Calu3 (cell line): ENCODE measurements around the gene HNRNPF. TPM values are rescaled to one million over a fixed set of nuclear protein-coding genes. Genes with fewer than 3 reads are reported as not detected.

Experiments
- BruUV-seq: library from RNA; stranded (reverse); fragments of 400-500 nt; replicated peaks from 2 replicates; lab custom pipeline; 2021; lab: Mats Ljungman, UMichigan
- CTCF ChIA-PET: fragments of 300-600 bp; sonication (Branson Sonifier 250); formaldehyde crosslinking; loops from one replicate; lab custom pipeline; 2022; ENCODE audit warnings: antibody characterized with exemption; lab: Charles Lee
- DNase-seq: peaks from one replicate; pipeline ENCODE4 v3.0.0; 2022
- H3K27ac Mint-ChIP-seq: one replicate; pipeline ENCODE4 v1.8.0; 2022; ENCODE audit warnings: mixed read lengths; ENCODE audit not compliant: unreplicated experiment
- H3K27me3 Mint-ChIP-seq: one replicate; pipeline ENCODE4 v1.8.0; 2022; ENCODE audit warnings: mixed read lengths; ENCODE audit not compliant: unreplicated experiment
- H3K36me3 Mint-ChIP-seq: one replicate; pipeline ENCODE4 v1.8.0; 2022; ENCODE audit warnings: mild to moderate bottlenecking, moderate library complexity, mixed read lengths; ENCODE audit not compliant: insufficient read depth, unreplicated experiment
- H3K4me1 Mint-ChIP-seq: one replicate; pipeline ENCODE4 v1.8.0; 2022; ENCODE audit warnings: mild to moderate bottlenecking, low read depth, mixed read lengths; ENCODE audit not compliant: unreplicated experiment
- H3K4me3 Mint-ChIP-seq: one replicate; pipeline ENCODE4 v1.8.0; 2022; ENCODE audit warnings: mild to moderate bottlenecking, low read depth, moderate library complexity, mixed read lengths; ENCODE audit not compliant: unreplicated experiment
- H3K9me3 Mint-ChIP-seq: one replicate; pipeline ENCODE4 v1.8.0; 2022; ENCODE audit warnings: low read depth, mixed read lengths; ENCODE audit not compliant: unreplicated experiment
- CTCF ChIP-seq: fragments of 200-600 bp; IDR thresholded peaks from one replicate; pipeline ENCODE4 v1.8.0; 2022; ENCODE audit warnings: antibody characterized with exemption; ENCODE audit not compliant: unreplicated experiment
- intact Hi-C: fragments of 100-400 bp; cut with micrococcal nuclease; formaldehyde crosslinking; loops from one replicate; pipeline ENCODE4 v1.10.0; 2022; ENCODE audit not compliant: unreplicated experiment
- total RNA-seq: library from RNA; stranded (reverse); gene quantifications from 2 replicates; pipeline ENCODE4 v1.2.3, GENCODE V29; 2022

Gene HNRNPF
- total RNA-seq, 1 experiment from 2014 or later, result 256 TPM

GRCh38 chr10:43410345-43410744, 1.4 kb upstream of the HNRNPF start:
- Mint-ChIP-seq H3K4me3 (peak overlapping the region; percentile 76), H3K27ac (peak overlapping the region; percentile 86), H3K36me3 (peaks cover 56% of the 10 kb centered on the region), H3K27me3 (no peaks in the 10 kb centered on the region), H3K9me3 (no peaks in the 10 kb centered on the region), H3K4me1 (peaks cover 10% of the 10 kb centered on the region)
- CTCF ChIA-PET, result no interaction called here
- DNase-seq, result no peak
- intact Hi-C loops, result no loop called here
- TF ChIP-seq CTCF, result no peak
- BruUV-seq, result no TSS peak

- BruUV-seq, result TSS peak; percentile 72
- no peaks in the 10 kb centered on the region for H3K27me3 Mint-ChIP-seq
- peak overlapping the region; percentile 86 for H3K27ac Mint-ChIP-seq
- no peaks in the 10 kb centered on the region for H3K9me3 Mint-ChIP-seq
- TF ChIP-seq CTCF, result no peak
- peak; percentile 40 for DNase-seq
- CTCF ChIA-PET, result interaction anchor here (0.6 to 1.5 kb wide), 4 partner anchors 11 to 636 kb away, joined by 3 to 4 read pairs (median 4); no protein-coding TSS in a partner anchor
- intact Hi-C loops, result no loop called here
- peak overlapping the region; percentile 76 for H3K4me3 Mint-ChIP-seq
- peaks cover 15% of the 10 kb centered on the region for H3K4me1 Mint-ChIP-seq
- H3K36me3 Mint-ChIP-seq, result peaks cover 64% of the 10 kb centered on the region
These were observed 561 bp upstream of the HNRNPF start for GRCh38 chr10:43409385-43410109.

- CTCF ChIA-PET, result no interaction called here
- TF ChIP-seq CTCF, result no peak
- no peak for DNase-seq
- peak overlapping the region; percentile 76 for H3K4me3 Mint-ChIP-seq
- no peaks in the 10 kb centered on the region for H3K9me3 Mint-ChIP-seq
- BruUV-seq, result no TSS peak
- peaks cover 76% of the 10 kb centered on the region for H3K36me3 Mint-ChIP-seq
- H3K27me3 Mint-ChIP-seq, result no peaks in the 10 kb centered on the region
- H3K4me1 Mint-ChIP-seq, result peaks cover 26% of the 10 kb centered on the region
- H3K27ac Mint-ChIP-seq, result peak overlapping the region; percentile 86
- intact Hi-C loops, result no loop called here
These were observed 666 bp downstream of the HNRNPF start for GRCh38 chr10:43408331-43408709.

- H3K9me3 Mint-ChIP-seq, result no peaks in the 10 kb centered on the region
- peak; percentile 90 for DNase-seq
- H3K27me3 Mint-ChIP-seq, result no peaks in the 10 kb centered on the region
- peaks cover 82% of the 10 kb centered on the region for H3K36me3 Mint-ChIP-seq
- H3K4me1 Mint-ChIP-seq, result peaks cover 32% of the 10 kb centered on the region
- CTCF ChIA-PET, result interaction anchor here (0.7 to 1.3 kb wide), 2 partner anchors 17 to 894 kb away, joined by 3 read pairs; no protein-coding TSS in a partner anchor
- H3K27ac Mint-ChIP-seq, result peak overlapping the region; percentile 86
- no peak for TF ChIP-seq CTCF
- intact Hi-C loops, result no loop called here
- TSS peak; percentile 10 for BruUV-seq
- peak overlapping the region; percentile 76 for H3K4me3 Mint-ChIP-seq
These were observed 1.2 kb downstream of the HNRNPF start for GRCh38 chr10:43407576-43408330.
